DOHH2 (cell line): Measurements from ENCODE around the gene C1RL.

Experiments
- H3F3A ChIP-seq: fragments of 200-600 bp; sonication (generic), shearing (Covaris generic); 2 replicates; pipeline ENCODE4 v1.6.0; 2016; ENCODE audit warnings: antibody characterized with exemption, mild to moderate bottlenecking; ENCODE audit not compliant: control insufficient read depth, insufficient read depth
- H3K27ac ChIP-seq: fragments of 200-600 bp; sonication (generic); 2 replicates; pipeline ENCODE4 v1.5.1; 2014; ENCODE audit warnings: low read depth, mild to moderate bottlenecking, low read length, moderate library complexity
- H3K27me3 ChIP-seq: fragments of 200-600 bp; sonication (generic); 2 replicates; pipeline ENCODE4 v1.6.1; 2014; ENCODE audit warnings: mild to moderate bottlenecking, low read length, mixed read lengths; ENCODE audit not compliant: control insufficient read depth
- H3K36me3 ChIP-seq: fragments of 200-600 bp; sonication (generic); 2 replicates; pipeline ENCODE4 v1.6.1; 2014; ENCODE audit warnings: mild to moderate bottlenecking, low read length, moderate library complexity, mixed read lengths; ENCODE audit not compliant: control insufficient read depth
- H3K4me1 ChIP-seq: fragments of 200-600 bp; sonication (generic); 2 replicates; pipeline ENCODE4 v1.6.1; 2014; ENCODE audit warnings: mild to moderate bottlenecking, low read length, mixed read lengths; ENCODE audit not compliant: control insufficient read depth
- H3K4me2 ChIP-seq: fragments of 200-600 bp; sonication (generic); 2 replicates; pipeline ENCODE4 v1.6.0; 2014; ENCODE audit warnings: mild to moderate bottlenecking, low read length, moderate library complexity
- H3K4me3 ChIP-seq: fragments of 200-600 bp; sonication (generic); 2 replicates; pipeline ENCODE4 v1.5.1; 2014; ENCODE audit warnings: mild to moderate bottlenecking, low read length, mixed read lengths
- H3K79me2 ChIP-seq: fragments of 200-600 bp; sonication (generic); 2 replicates; pipeline ENCODE4 v1.6.1; 2014; ENCODE audit warnings: mild to moderate bottlenecking, low read length, mixed read lengths; ENCODE audit not compliant: control insufficient read depth
- H3K9me2 ChIP-seq: fragments of 200-600 bp; sonication (generic); replicated peaks from 2 replicates; pipeline ENCODE4 v1.6.1; 2014; ENCODE audit warnings: mild to moderate bottlenecking, low read length, mixed read lengths; ENCODE audit not compliant: control insufficient read depth
- H3K9me3 ChIP-seq: fragments of 200-600 bp; sonication (generic); 2 replicates; pipeline ENCODE4 v1.6.1; 2014; ENCODE audit warnings: antibody characterized with exemption, low read length, mixed read lengths; ENCODE audit not compliant: control insufficient read depth, insufficient read depth
- H4K20me1 ChIP-seq: fragments of 200-600 bp; sonication (generic); 2 replicates; pipeline ENCODE4 v1.6.0; 2014; ENCODE audit warnings: low read depth, mild to moderate bottlenecking, antibody characterized with exemption, low read length, moderate library complexity; ENCODE audit not compliant: control insufficient read depth, insufficient read depth
- CTCF ChIP-seq: fragments of 200-600 bp; sonication (generic); IDR thresholded peaks from one replicate; pipeline ENCODE4 v1.5.1; 2014; ENCODE audit warnings: antibody characterized with exemption, mild to moderate bottlenecking, low read depth, low read length; ENCODE audit not compliant: poor library complexity, severe bottlenecking
- EZH2phosphoT487 ChIP-seq: fragments of 200-600 bp; sonication (generic); IDR thresholded peaks from 2 replicates; pipeline ENCODE4 v1.6.1; 2017; ENCODE audit warnings: borderline replicate concordance, mild to moderate bottlenecking, antibody characterized with exemption, low read length, moderate library complexity, mixed read lengths

C1RL gene

GRCh38 chr12:7118881-7119280, 9.9 kb upstream of the C1RL start:
- H3K27ac ChIP-seq = no peak overlapping the region
- no peaks in the 10 kb centered on the region for H3K9me2 ChIP-seq
- no peaks in the 10 kb centered on the region for H3K36me3 ChIP-seq
- no peaks in the 10 kb centered on the region for H3K79me2 ChIP-seq
- no peaks in the 10 kb centered on the region for H3K9me3 ChIP-seq
- no peaks in the 10 kb centered on the region for H3F3A ChIP-seq
- no peaks in the 10 kb centered on the region for H3K4me1 ChIP-seq
- H4K20me1 ChIP-seq = no peaks in the 10 kb centered on the region
- no peaks in the 10 kb centered on the region for H3K27me3 ChIP-seq
- no peak overlapping the region for H3K4me2 ChIP-seq
- no peak for TF ChIP-seq CTCF
- TF ChIP-seq EZH2phosphoT487 = no peak
- H3K4me3 ChIP-seq = no peak overlapping the region

- TF ChIP-seq EZH2phosphoT487 (no peak), CTCF (no peak)
- H3K79me2 ChIP-seq = no peaks in the 10 kb centered on the region
- no peaks in the 10 kb centered on the region for H3K9me2 ChIP-seq
- H3K4me3 ChIP-seq = no peak overlapping the region
- H3K36me3 ChIP-seq = no peaks in the 10 kb centered on the region
- H3K4me2 ChIP-seq = no peak overlapping the region
- no peaks in the 10 kb centered on the region for H4K20me1 ChIP-seq
- no peaks in the 10 kb centered on the region for H3K4me1 ChIP-seq
- H3K9me3 ChIP-seq = no peaks in the 10 kb centered on the region
- H3K27me3 ChIP-seq = no peaks in the 10 kb centered on the region
- H3F3A ChIP-seq = no peaks in the 10 kb centered on the region
- no peak overlapping the region for H3K27ac ChIP-seq
These were observed 8.7 kb upstream of the C1RL start for GRCh38 chr12:7117670-7118069.

GRCh38 chr12:7116916-7117315, 7.9 kb upstream of the C1RL start:
- Histone ChIP-seq H3K4me1 (no peaks in the 10 kb centered on the region), H3K9me3 (no peaks in the 10 kb centered on the region), H3K4me3 (no peak overlapping the region), H3F3A (no peaks in the 10 kb centered on the region), H3K27ac (no peak overlapping the region), H3K27me3 (no peaks in the 10 kb centered on the region), H3K4me2 (no peak overlapping the region), H3K9me2 (no peaks in the 10 kb centered on the region), H4K20me1 (no peaks in the 10 kb centered on the region), H3K36me3 (no peaks in the 10 kb centered on the region), H3K79me2 (no peaks in the 10 kb centered on the region)
- no peak for TF ChIP-seq CTCF
- no peak for TF ChIP-seq EZH2phosphoT487

- Histone ChIP-seq H3K4me3 (no peak overlapping the region), H3K9me2 (no peaks in the 10 kb centered on the region), H3K27ac (no peak overlapping the region), H3K36me3 (no peaks in the 10 kb centered on the region), H3K9me3 (no peaks in the 10 kb centered on the region), H3K27me3 (peaks cover 2% of the 10 kb centered on the region; the same call in 1 of the 2 replicates), H4K20me1 (no peaks in the 10 kb centered on the region), H3K79me2 (no peaks in the 10 kb centered on the region), H3K4me1 (no peaks in the 10 kb centered on the region), H3F3A (no peaks in the 10 kb centered on the region), H3K4me2 (no peak overlapping the region)
- TF ChIP-seq CTCF = no peak
- TF ChIP-seq EZH2phosphoT487 = no peak
These were observed 7.2 kb upstream of the C1RL start for GRCh38 chr12:7116196-7116595.
